RKO (cell line): ENCODE results near the gene HOXA11.

Experiments
- DNase-seq: peaks from one replicate; pipeline ENCODE4 v3.0.0-alpha.2; 2016; ENCODE audit warnings: low spot score

Gene HOXA11

DNA sequence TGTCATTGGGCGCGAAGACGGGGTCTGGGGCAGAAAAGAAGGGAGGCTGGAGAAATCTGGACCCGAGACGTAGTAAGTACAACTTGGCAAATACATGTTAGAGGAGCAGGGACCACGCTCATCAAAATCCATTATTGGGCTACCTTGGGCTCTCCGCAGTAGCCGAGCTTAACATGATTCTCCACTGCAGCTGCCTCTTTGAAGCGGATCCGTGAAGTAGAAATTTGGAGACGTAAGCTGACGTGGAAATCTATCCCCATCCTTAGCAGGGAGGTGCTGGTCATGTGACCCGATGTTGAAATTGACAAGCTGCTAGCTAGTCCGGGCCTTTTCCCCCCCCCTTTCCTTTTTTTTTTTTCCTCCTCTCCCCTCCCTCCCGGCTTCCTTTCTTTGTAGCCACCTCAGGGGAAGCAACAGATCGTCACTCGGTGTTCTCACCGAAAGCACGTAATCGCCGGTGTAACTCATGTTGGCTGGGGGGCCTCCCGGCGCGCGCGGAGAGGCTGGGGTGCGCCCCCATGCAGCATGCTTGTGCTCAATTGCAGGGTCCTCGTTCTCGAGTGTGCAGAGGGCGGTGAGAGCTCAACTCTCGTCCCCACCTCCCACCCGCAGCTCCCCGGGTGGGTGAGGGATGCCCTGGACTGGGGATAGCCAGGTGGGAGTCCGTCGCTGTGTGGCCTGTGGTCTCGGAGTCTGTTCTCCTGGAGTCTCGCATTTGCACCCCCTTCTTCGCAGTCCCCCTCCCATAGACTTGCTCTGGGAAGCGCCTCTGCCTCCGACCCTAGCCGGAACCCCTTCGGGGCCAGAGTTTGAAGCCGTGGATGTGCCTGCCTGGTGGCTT lies at the start of gene HOXA11:
TSS of gene HOXA11 (minus strand) at position 220 of the 841 bp plus-strand sequence. CDS start at position 132, 88 bp downstream.
- DNase-seq: peak; percentile 79

- DNase-seq: no peak
Measured at GRCh38 chr7:27229448-27229847, 44.4 kb upstream of the HOXA11 start.

DNA sequence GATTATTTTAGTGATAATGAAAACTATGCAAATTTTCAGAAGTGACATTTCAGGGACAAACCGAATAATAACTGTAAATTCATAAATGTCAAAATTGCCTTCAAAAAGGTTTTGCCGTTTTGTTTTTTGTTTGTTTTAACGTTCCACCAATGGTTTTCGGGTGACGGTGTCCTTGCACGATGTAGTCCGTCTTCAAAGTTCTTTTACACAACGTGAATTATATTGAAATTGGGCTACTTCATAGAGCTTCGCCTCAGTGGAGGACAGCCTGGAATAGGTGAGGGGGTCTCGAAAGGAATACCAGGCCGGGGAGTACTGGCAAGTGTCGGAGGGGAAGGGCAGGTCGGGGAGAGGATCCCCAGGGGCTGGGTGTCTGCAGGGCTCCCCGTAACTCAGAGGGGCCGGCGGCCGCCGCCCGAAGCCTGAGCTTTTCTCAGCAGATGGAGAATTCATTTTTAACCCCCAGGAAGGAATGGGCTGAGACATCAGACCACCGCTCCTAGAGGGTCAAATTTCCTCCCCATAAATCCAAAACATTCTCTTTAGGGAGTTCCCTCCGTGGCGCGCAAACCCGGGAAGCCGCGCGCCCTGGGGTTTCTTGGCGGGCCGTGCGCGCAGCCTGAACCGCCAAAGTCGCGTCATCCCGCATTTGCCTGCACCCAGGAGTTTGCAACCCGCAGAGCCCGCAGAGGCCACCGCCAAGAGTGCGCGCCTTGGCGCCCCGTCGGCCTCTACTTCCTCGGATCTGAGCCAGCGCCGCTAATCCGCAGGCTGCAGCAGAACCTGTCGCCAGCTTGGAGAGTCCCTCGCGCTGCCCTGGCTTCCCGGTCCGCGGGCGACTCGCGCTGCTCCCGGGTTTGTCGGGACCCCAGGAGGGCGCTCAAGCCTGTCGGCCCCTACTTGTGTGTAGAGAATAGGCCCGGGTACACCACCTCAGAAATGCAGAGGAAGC lies 40.2 kb upstream of the HOXA11 start:
- no peak for DNase-seq

DNA sequence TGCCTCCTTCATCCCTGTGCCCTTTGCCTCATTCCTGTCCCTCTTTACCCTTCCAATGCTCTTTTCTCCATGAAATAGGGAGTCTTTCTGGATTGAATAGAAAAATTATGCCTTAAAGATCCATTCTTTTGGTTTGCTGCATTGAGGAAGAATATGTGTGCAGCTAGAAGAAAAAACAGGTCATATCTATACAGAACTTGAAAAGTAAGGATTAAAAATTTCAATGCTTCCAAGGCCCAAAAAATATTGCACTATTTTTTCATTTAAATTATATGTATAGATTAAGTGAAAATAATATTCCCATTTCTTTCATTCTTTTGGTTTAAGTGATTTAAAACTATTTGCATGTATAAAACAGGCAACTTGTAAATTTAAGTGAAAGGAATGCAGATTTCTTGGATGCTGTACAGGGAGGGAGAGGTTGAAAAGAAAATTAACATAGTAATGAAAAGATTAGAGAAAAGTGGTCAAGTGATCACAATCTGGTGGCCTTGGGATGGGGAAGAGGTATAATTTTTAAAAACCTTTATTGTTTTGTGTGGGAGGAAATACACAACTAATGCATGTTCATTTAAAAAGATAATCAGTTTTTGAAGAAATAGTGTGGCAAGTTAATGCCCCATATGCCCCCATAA lies 39.0 kb upstream of the HOXA11 start:
- DNase-seq: no peak

- DNase-seq: no peak
Measured at GRCh38 chr7:27221201-27221797, 36.3 kb upstream of the HOXA11 start.

DNA sequence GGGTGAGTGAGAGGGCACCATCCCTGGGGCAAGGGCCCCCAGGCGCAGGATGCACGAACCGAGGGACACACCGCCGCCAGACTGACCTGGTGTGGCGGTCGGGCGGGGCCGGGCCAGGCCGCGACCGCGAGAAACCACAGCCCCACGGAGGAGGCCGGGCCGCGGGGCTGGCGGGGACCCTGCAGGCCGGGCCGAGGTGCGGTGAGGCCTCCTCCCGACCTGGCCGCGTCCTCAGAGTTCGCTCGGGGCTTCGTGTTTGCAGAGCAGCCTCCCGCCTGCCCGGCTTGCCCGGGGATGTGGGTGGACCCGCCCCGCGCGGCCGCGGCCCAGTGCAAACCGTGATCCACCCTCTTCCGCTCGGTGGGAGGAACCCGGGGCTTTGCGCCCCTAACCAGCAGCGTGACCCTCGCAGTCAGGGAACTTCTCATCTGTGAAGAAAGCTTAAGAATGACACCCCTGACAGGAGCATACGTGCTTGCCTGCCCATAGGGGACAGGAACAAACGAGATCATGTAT lies 35.5 kb upstream of the HOXA11 start:
- no peak for DNase-seq

- DNase-seq: no peak
Measured at GRCh38 chr7:27219821-27220220, 34.8 kb upstream of the HOXA11 start.

GRCh38 chr7:27217951-27218350 lies 32.9 kb upstream of the HOXA11 start:
- DNase-seq: no peak

- DNase-seq: no peak
Measured at GRCh38 chr7:27215356-27215755, 30.3 kb upstream of the HOXA11 start.

DNA sequence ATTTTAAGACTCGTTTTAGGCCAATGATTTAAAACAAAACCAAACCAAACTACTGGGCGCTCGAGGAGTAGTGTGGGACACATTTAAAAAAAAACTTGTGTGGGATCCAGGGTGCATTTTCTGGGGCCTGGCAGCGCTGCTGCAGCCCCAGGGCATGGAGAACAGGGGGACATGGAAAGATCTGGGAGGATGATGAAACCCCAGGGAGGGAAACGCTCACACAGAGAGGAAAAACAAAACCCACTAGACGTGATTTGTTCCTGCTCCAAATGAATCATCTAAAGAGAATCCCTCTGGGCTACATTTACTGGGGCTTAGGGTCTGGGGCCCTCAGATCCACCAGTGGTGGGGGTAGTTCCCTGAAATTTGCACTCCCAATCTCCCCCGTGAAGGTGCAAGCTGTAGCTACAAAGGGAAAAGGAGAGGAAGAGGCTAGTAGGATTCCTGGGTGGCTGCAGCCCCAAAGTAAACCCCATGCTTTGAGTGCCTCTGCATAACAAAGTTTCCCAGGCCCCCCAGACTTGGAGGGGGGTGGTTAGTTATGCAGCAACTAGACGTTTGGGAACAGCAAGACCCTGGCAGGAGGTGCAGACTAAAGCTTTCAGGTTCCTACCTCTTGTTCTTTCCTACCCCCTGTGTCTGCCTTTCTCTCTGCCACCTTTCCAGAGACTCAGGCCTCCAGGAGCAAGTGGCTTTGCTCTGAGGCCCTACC lies 29.4 kb upstream of the HOXA11 start:
- no peak for DNase-seq

DNA sequence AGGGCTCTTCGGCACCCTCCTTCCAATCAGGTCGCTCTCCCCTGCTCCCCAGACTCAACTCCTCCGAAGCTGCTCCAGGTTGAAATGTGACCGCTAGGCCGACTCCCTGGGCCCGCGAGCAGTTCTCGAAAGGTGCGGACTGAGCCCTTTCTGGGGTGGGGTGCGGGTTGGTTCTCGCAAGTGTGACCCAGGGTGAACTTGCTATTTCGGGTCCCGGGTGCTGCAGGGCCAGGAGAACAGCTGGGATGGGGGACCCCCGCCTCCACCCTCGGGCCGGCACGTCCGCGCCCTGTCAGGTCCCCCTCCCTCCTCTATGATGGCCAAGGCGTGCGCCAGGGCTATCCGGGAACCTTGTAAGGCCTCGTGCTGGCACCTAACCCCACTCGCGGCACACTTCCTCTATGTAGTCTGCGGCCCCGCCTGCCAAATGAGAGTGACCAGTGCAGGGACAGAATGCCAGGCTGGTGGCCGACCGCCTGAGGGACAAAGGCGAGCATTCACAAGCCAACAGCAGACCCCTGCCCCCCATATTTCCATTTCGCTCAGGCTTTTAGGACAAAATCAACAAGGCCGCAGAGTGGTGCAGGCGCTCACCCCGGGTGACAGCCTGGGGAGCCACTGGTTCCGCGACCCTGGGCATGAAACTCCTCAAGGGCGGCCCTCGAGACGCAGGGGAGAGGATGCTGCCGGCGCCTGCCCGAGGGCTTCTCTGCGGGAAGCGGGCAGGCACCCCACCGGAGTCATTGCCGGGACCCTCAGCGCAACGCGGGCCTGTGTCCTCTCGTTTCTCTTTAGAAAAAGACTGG lies 28.6 kb upstream of the HOXA11 start:
- DNase-seq: no peak

DNA sequence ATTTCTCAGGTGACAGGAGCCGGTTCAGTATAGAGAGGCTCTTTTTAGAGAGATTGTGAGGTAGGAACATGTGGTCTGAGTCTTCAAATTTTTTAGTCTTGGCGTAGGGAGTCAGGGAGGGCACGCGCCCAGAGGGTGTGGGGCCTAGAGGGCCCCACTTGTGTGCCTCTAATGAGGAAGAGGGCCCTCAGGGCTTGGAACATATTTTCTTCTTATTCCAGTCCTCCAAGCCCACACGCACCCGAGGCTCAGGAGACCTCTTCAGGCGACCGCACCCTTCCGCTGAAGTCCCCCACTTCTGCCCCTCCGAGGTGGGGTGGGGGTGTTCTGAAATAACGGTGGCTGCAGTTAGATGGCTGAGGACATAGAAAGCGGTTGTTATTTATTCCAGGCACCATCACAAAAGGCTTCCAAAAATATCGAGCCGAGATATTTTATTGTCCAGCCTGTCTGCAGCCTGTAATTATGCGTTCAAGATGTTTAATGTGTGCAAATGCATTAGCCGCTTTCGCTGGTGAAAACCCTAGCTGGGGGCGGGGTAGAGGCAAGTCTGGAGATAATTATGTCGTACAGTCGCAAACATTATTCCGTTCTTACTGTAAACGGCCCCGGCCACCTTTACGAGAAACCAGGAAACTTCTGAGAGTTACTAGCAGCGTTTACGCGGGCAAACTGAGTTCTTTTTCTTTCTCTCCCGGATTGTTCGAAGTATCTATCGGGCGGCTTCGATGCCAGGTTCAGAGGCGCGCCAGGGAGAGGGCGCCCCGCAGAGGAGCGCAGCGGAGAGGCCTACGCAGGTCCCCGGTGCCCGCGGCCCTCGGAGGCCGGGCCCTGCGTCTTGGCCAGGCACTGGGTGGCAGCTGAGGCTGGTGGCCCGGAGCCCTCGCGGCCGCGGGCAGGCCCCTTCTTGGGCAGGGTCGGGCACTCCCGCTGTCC lies 27.7 kb upstream of the HOXA11 start:
- DNase-seq: no peak

DNA sequence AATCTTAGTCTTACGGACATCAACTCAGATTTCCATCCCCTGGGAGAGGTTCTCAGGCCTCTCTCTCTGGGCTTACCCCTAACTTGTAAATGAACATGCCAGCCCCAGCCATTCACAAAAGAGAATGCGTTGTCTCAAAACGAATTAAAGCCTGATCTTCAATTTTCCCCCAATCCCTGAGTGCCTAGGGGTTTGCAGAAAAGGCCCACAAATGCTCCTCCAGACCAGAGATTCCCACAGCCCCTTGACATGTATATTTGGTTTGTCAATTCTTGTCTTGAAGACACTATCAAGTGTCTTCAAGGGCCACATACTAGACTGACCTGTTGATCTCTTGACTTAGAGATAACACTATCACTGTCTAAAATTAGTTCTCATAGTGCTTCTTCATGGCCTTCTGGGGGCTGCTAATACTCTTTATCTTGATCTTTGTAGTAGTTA lies 26.8 kb upstream of the HOXA11 start:
- no peak for DNase-seq

GRCh38 chr7:27211084-27211446 lies 26.0 kb upstream of the HOXA11 start:
- no peak for DNase-seq

DNA sequence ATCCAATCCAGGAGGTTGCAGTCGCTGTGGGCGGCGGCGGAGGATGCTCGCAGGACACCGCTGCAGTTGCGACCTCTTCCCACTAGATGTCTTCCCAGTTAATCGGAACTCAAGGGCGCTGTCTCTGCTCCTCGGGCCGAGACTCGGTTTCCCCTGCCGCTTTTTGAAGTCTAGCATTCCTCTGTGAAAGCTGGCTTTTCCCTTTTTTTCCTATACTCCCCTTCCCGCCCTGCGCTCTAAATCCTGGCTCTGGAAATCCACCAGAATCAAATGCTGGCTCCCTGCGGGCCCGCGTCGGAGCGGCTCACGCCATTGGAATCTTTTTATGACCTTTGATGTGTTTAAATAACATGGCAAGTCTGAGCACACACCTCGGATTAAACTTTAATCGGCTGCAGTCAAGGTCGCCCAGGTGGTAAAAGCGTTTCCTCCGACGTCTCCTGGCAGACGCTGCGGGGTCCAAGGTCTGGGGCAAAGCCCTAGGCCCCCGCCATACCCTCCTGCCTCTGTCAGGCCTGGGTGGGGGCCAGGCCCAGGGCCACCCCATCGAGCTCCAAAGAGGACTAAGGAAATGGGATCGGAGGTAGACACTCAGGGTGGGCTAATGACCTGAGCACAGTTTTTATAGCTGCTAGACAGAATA lies 25.5 kb upstream of the HOXA11 start:
- peak; percentile 46 for DNase-seq

DNA sequence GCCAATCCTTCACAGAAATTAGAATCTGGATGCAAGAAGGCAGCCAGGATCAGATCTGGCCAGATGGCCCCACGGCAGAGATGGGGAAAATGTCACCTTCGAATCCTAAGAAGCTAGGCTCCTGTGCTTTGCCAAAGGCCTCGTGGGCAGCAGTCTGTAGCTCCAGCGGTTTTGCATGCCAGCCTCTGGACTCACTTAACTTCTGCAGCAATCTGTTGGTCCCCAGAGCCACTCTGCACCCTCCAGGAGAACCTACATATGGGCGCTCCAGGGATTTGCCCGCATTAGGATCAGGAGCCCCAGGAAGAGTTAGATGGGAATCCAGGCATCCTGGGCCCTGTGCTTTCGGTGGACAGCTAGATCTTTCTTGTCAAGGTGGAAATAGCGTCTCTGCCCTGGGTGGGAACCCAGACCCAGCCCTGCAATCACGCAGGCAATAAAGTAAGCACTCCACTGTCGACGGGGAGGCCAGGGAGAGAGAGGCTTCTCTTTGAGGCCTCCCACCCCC lies 25.0 kb upstream of the HOXA11 start:
- no peak for DNase-seq

DNA sequence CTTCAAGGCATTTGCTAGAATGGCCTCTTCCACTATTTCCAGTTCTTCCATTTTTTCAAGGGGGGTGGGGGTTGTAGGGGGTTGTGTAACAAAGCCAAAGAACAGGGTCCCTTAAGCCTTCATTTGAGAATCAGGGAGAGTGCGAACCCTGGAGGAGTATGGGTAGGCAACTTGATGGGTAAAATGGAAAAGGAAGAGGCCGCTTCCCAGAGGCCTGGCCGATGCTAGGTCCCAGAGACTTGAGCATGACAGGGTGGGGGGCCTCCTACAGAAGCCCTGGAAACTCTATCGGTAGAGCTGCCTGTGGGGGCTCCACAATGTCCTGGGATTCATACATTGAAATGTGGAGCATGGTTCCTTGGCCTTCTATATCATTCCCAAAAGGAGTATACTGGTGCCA lies 24.0 kb upstream of the HOXA11 start:
- no peak for DNase-seq

GRCh38 chr7:27207348-27207985 lies 22.4 kb upstream of the HOXA11 start:
- DNase-seq: no peak
